Retinal pigment epithelial cell (primary cell): ENCODE measurements around the gene PPP2R2C.

Source experiments
- DNase-seq: peaks from one replicate; pipeline ENCODE4 v3.0.0-alpha.2; 2010; ENCODE audit warnings: low read depth
- H3K4me3 ChIP-seq: 2 replicates; pipeline ENCODE4 v1.5.1; 2011; ENCODE audit warnings: mild to moderate bottlenecking, low read length, control low read depth, moderate library complexity
- CTCF ChIP-seq: conservative IDR thresholded peaks from 2 replicates; pipeline ENCODE4 v1.5.1; 2011; ENCODE audit warnings: low read depth, low read length, control low read depth, inconsistent platforms

Gene PPP2R2C

GRCh38 chr4:6331018-6331417 lies 141.4 kb downstream of the PPP2R2C start:
- H3K4me3 ChIP-seq, result no peak overlapping the region
- TF ChIP-seq CTCF, result peak; percentile 79
- DNase-seq, result no peak

- DNase-seq, result no peak
- H3K4me3 ChIP-seq, result no peak overlapping the region
- TF ChIP-seq CTCF, result no peak
These were observed 142.0 kb downstream of the PPP2R2C start for GRCh38 chr4:6330384-6330767.

- no peak for TF ChIP-seq CTCF
- no peak overlapping the region for H3K4me3 ChIP-seq
- no peak for DNase-seq
These were observed 142.7 kb downstream of the PPP2R2C start for GRCh38 chr4:6329478-6330383.

GRCh38 chr4:6328526-6328925 lies 143.9 kb downstream of the PPP2R2C start:
- TF ChIP-seq CTCF, result no peak
- no peak for DNase-seq
- no peak overlapping the region for H3K4me3 ChIP-seq

- DNase-seq, result no peak
- H3K4me3 ChIP-seq, result no peak overlapping the region
- peak; percentile 86 for TF ChIP-seq CTCF
These were observed 145.0 kb downstream of the PPP2R2C start for GRCh38 chr4:6327220-6327917.

GRCh38 chr4:6326312-6327060 lies 145.9 kb downstream of the PPP2R2C start:
- H3K4me3 ChIP-seq, result no peak overlapping the region
- no peak for DNase-seq
- no peak for TF ChIP-seq CTCF
